Endothelial cell of umbilical vein (primary cell): ENCODE data around the gene PRPH. TPM values are rescaled to one million over a fixed set of nuclear protein-coding genes. Genes with fewer than 3 reads are reported as not detected.

Experiments
- BruUV-seq: library from RNA; stranded (reverse); fragments of 400-500 nt; replicated peaks from 2 replicates; lab custom pipeline; 2021; lab: Mats Ljungman, UMichigan
- CTCF ChIA-PET: fragments of 300-600, 350-600 bp; sonication (Branson Sonifier 250); formaldehyde crosslinking; loops from one replicate; lab custom pipeline; 2021; ENCODE audit warnings: antibody characterized with exemption, inconsistent platforms; lab: Charles Lee
- POLR2A ChIA-PET: fragments of 300-600, 350-600 bp; sonication (Branson Sonifier 250); formaldehyde crosslinking; loops from one replicate; lab custom pipeline; 2021; ENCODE audit warnings: antibody characterized with exemption, inconsistent platforms; lab: Charles Lee
- DNase-seq: peaks from one replicate; pipeline ENCODE4 v3.0.0-alpha.2; 2011; ENCODE audit warnings: low read depth, low spot score
- FAIRE-seq: peaks from 2 replicates; lab custom pipeline; 2011; peaks lifted over from hg19 to GRCh38; lab: Jason Lieb, UNC
- H2AFZ ChIP-seq: 2 replicates; pipeline ENCODE4 v1.6.0; 2012; ENCODE audit warnings: low read depth, low read length, control low read depth, inconsistent platforms
- H3K27ac ChIP-seq: 2 replicates; pipeline ENCODE4 v1.5.1; 2011; ENCODE audit warnings: low read depth, mild to moderate bottlenecking, control low read depth, low read length, moderate library complexity; ENCODE audit not compliant: insufficient read depth
- H3K27me3 ChIP-seq, 2 experiments: 2 replicates each; pipeline versions ENCODE4 v1.6.0 to v1.6.1; 2011; ENCODE audit warnings: low read length in 2 of 2, mixed read lengths in 1 of 2; ENCODE audit not compliant: control insufficient read depth in 2 of 2, insufficient read depth in 2 of 2
- H3K36me3 ChIP-seq, 2 experiments: 2 replicates in 1 of 2; 3 replicates in 1 of 2; pipeline ENCODE4 v1.5.1; 2011; ENCODE audit warnings: low read length in 2 of 2, mild to moderate bottlenecking in 1 of 2, moderate library complexity in 1 of 2; ENCODE audit not compliant: control insufficient read depth in 2 of 2, insufficient read depth in 2 of 2; ENCODE audit errors: extremely low read depth in 1 of 2
- H3K4me1 ChIP-seq: 3 replicates; pipeline ENCODE4 v1.5.1; 2011; ENCODE audit warnings: mild to moderate bottlenecking, low read length; ENCODE audit not compliant: control insufficient read depth, insufficient read depth; ENCODE audit errors: extremely low read depth
- H3K4me2 ChIP-seq: 2 replicates; pipeline ENCODE4 v1.6.1; 2011; ENCODE audit warnings: low read length, control low read depth, mixed read lengths; ENCODE audit not compliant: insufficient read depth
- H3K4me3 ChIP-seq, 3 experiments: fragments of 200-600 bp in 1 of 3; sonication (generic), shearing (Covaris generic) in 1 of 3; replicated peaks in 1 of 3; 2 replicates each; pipeline ENCODE4 v1.5.1; 2011 to 2016; ENCODE audit warnings: control low read depth in 3 of 3, low read length in 3 of 3, mild to moderate bottlenecking in 2 of 3, inconsistent platforms in 1 of 3, low read depth in 1 of 3, moderate library complexity in 1 of 3; ENCODE audit not compliant: insufficient read depth in 1 of 3
- H3K79me2 ChIP-seq: 2 replicates; pipeline ENCODE4 v1.6.0; 2012; ENCODE audit warnings: low read length, inconsistent platforms; ENCODE audit not compliant: control insufficient read depth, insufficient read depth
- H3K9ac ChIP-seq: replicated peaks from 2 replicates; pipeline ENCODE3; 2011; ENCODE audit warnings: low read length, control low read depth; ENCODE audit not compliant: insufficient read depth; ENCODE audit errors: extremely low read depth
- H3K9me1 ChIP-seq: replicated peaks from 3 replicates; pipeline ENCODE4 v1.6.0; 2011; ENCODE audit warnings: mild to moderate bottlenecking, low read length; ENCODE audit not compliant: control insufficient read depth, insufficient read depth; ENCODE audit errors: extremely low read depth
- H3K9me3 ChIP-seq: replicated peaks from 2 replicates; pipeline ENCODE4 v1.5.1; 2012; ENCODE audit warnings: low read length, inconsistent platforms; ENCODE audit not compliant: control insufficient read depth, insufficient read depth
- H4K20me1 ChIP-seq: replicated peaks from 2 replicates; pipeline ENCODE3; 2011; ENCODE audit warnings: mild to moderate bottlenecking, low read length; ENCODE audit not compliant: control insufficient read depth, insufficient read depth; ENCODE audit errors: extremely low read depth
- CTCF ChIP-seq, 2 donors: IDR thresholded peaks; 1 replicate in 1 of 2; 2 replicates in 1 of 2; pipeline ENCODE4 v1.5.1; 2011; ENCODE audit warnings: low read length in 2 of 2, mild to moderate bottlenecking in 2 of 2, moderate library complexity in 2 of 2, control low read depth in 1 of 2, inconsistent platforms in 1 of 2, low read depth in 1 of 2; ENCODE audit not compliant: insufficient read depth in 1 of 2; ENCODE audit errors: extremely low read depth in 1 of 2
- EZH2 ChIP-seq: IDR thresholded peaks from 2 replicates; pipeline ENCODE4 v1.6.1; 2012; ENCODE audit warnings: borderline replicate concordance, low read depth, mild to moderate bottlenecking, moderate library complexity, low read length, inconsistent platforms; ENCODE audit not compliant: severe bottlenecking
- FOS ChIP-seq: IDR thresholded peaks from 2 replicates; pipeline ENCODE4 v1.6.1; 2011; ENCODE audit warnings: mild to moderate bottlenecking, low read length, moderate library complexity, borderline replicate concordance; ENCODE audit not compliant: insufficient read depth
- GATA2 ChIP-seq: IDR thresholded peaks from 2 replicates; pipeline ENCODE4 v1.7.0; 2011; ENCODE audit warnings: low read depth, mild to moderate bottlenecking, moderate library complexity, mixed read lengths, low read length; ENCODE audit not compliant: insufficient read length, insufficient read depth
- JUN ChIP-seq: IDR thresholded peaks from 2 replicates; pipeline ENCODE4 v1.6.1; 2011; ENCODE audit warnings: borderline replicate concordance, low read depth; ENCODE audit not compliant: insufficient read length, insufficient read depth
- MAX ChIP-seq: IDR thresholded peaks from 2 replicates; pipeline ENCODE4 v1.6.1; 2011; ENCODE audit not compliant: insufficient read depth, insufficient read length
- MYC ChIP-seq: IDR thresholded peaks from one replicate; pipeline ENCODE4 v1.6.1; 2011; ENCODE audit warnings: mild to moderate bottlenecking, low read depth, low read length
- POLR2A ChIP-seq: IDR thresholded peaks from 2 replicates; pipeline ENCODE4 v1.6.1; 2012; ENCODE audit warnings: low read depth, mild to moderate bottlenecking, control low read depth, low read length
- POLR2AphosphoS5 ChIP-seq: IDR thresholded peaks from 2 replicates; pipeline ENCODE4 v1.6.1; 2012; ENCODE audit warnings: low read depth, mild to moderate bottlenecking, control low read depth, low read length, moderate library complexity; ENCODE audit not compliant: insufficient read depth
- dilution Hi-C: fragments of 300-500 bp; cut with MboI; formaldehyde crosslinking; loops from one replicate; pipeline ENCODE4 v1.15.0; 2019; ENCODE audit warnings: low sequenced_read_pairs; ENCODE audit not compliant: extremely low pct_ligation_motif_present
- intact Hi-C: fragments of 100-400 bp; cut with micrococcal nuclease; formaldehyde crosslinking; loops from one replicate; pipeline ENCODE4 v1.10.0; 2022
- polyA plus RNA-seq, 4 experiments: library from polyadenylated mRNA; depleted of rRNA in 3 of 4; stranded (reverse) in 3 of 4; unstranded in 1 of 4; fragments of >200 nt; gene quantifications; 2 replicates each; pipeline versions ENCODE4 v1.2.1 to v1.2.3, GENCODE V29; 2011 to 2012; ENCODE audit warnings: missing spikeins in 1 of 4
- total RNA-seq: library from RNA; stranded (reverse); gene quantifications from 2 replicates; pipeline ENCODE4 v1.2.3, GENCODE V29; 2021

PRPH gene
- total and polyA plus RNA-seq, 2 donors (not counting 3 experiments of a cell fraction or from before 2014, with no cell fraction given), result not detected

DNA sequence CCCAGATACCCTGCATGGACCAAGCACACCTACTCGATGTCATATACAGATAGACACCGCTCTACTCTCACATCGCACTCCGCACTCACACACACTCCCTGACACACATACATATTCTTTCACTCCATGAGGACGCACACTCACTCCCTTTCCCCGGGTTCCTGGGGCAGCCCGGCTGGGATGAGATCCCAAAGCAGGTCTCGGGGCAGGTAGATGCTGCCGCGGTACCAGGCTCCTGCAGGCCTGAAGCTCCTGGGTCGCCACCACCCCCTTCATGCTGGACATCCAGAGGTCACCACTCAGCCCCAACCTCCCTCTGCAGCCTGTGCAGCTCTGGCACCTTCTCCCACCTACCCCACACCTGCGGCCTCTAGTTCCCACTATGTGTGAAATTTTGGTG is 39.7 kb downstream of the PRPH start:
- Histone ChIP-seq H3K27ac (no peak overlapping the region), H3K4me2 (no peak overlapping the region), H2AFZ (no peak overlapping the region), H3K9me3 (no peaks in the 10 kb centered on the region), H3K4me1 (no peaks in the 10 kb centered on the region), H4K20me1 (no peaks in the 10 kb centered on the region), H3K9me1 (no peaks in the 10 kb centered on the region), H3K36me3 (peaks cover 2% of the 10 kb centered on the region in 2 experiments), H3K27me3 (peaks cover 45 to 48% of the 10 kb centered on the region in 2 experiments), H3K4me3 (no peak overlapping the region), H3K9ac (no peak overlapping the region), H3K79me2 (no peaks in the 10 kb centered on the region)
- dilution Hi-C loops (no loop called here), intact Hi-C loops (no loop called here)
- FAIRE-seq (no peak), DNase-seq (no peak)
- TF ChIP-seq MYC, result no peak
- TF ChIP-seq EZH2, result peak; percentile 35
- ChIA-PET POLR2A (no interaction called here), CTCF (interaction anchor here (1.2 to 9.0 kb wide), 4 partner anchors 15 to 246 kb away, joined by 5 to 280 read pairs (median 26); partner anchors contain the start of gene DNAJC22)
- no TSS peak for BruUV-seq

DNA sequence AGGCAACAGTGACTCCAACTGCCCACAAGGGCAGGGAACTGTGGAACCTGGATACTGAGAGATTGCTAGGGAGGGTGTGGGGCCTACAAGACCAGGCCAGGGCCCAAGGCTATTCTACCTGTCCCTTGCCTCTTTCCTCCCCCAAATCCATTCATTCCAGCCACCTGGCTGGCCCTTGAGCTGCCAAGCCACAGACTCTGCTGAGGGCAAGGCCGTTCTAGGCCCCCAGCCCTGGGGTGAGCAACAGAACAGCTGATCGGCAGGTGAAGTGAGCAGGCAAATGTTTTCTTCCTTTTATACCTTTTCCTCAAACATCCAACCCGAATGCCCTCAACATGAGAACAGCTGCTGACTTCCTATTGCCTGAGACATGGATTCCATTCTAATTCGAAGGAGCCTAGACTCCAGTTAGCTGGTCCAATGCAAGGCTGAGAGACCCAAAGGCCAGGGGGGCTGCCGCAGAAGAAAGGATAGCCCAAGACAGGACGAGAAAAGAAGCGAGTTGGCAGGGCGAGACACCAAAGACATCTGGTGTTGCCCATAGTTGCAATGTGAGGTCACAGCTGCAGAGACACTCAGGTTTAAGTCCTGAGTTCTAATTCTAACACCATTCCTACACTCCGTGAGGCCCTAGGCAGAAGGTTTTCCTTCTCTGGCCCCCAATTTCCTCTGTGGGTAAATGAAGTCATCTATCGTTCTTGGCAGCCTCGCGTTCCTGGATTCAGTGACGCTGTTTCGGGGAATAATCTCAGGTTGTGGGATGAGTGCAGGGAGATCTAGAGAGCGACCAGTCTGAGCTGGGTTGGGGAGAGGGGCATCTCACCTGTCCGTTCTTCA is 40.4 kb downstream of the PRPH start:
- POLR2A ChIA-PET, result no interaction called here
- Histone ChIP-seq H3K4me2 (no peak overlapping the region), H3K9ac (no peak overlapping the region), H3K9me1 (no peaks in the 10 kb centered on the region), H3K27ac (no peak overlapping the region), H3K27me3 (peaks cover 46 to 54% of the 10 kb centered on the region in 2 experiments), H3K36me3 (no peaks in the 10 kb centered on the region), H3K4me3 (no peak overlapping the region), H3K4me1 (no peaks in the 10 kb centered on the region), H2AFZ (no peak overlapping the region), H3K9me3 (no peaks in the 10 kb centered on the region), H3K79me2 (no peaks in the 10 kb centered on the region), H4K20me1 (no peaks in the 10 kb centered on the region)
- dilution Hi-C loops (no loop called here), intact Hi-C loops (no loop called here)
- TF ChIP-seq MAX (no peak), POLR2AphosphoS5 (no peak), FOS (no peak), EZH2 (no peak), GATA2 (no peak), JUN (no peak), CTCF (IDR thresholded peaks at IDR 0.05; ENCODE audit: extremely low read depth in 1 of 2, insufficient read depth in 1 of 2, low read depth in 1 of 2, low read length in 2 of 2) (no peak), POLR2A (no peak), MYC (no peak)
- CTCF ChIA-PET, result interaction anchor here (1.2 to 9.0 kb wide), 4 partner anchors 14 to 245 kb away, joined by 5 to 280 read pairs (median 26); partner anchors contain the start of gene DNAJC22
- BruUV-seq, result no TSS peak
- no peak for FAIRE-seq
- no peak for DNase-seq
